ENCODE measurements around the gene RNFT2.
"Not testable (repeated sequence)": the region's sequence is repeated elsewhere in the genome, so short reads cannot be mapped to it uniquely, and the experiment has no call there.

The RNFT2 gene

GRCh38 chr12:116710370-116711150, 27.6 kb upstream of the RNFT2 start:
- no peak for DNase-seq (ENCODE audit: low read depth in 2 of 2)

- DNase-seq (ENCODE audit: low read depth in 2 of 2), result no peak
These were observed 25.4 kb upstream of the RNFT2 start for GRCh38 chr12:116712458-116713303.

- no peak for DNase-seq (ENCODE audit: low read depth in 2 of 2)
These were observed 24.6 kb upstream of the RNFT2 start for GRCh38 chr12:116713527-116713926.

- no peak for DNase-seq (ENCODE audit: low read depth in 2 of 2)
These were observed 23.9 kb upstream of the RNFT2 start for GRCh38 chr12:116714175-116714574.

- DNase-seq (ENCODE audit: low read depth in 2 of 2), result no peak
These were observed 20.4 kb upstream of the RNFT2 start for GRCh38 chr12:116717466-116718437.

GRCh38 chr12:116718655-116719454, 19.3 kb upstream of the RNFT2 start:
- no peak for DNase-seq (ENCODE audit: low read depth in 2 of 2)

GRCh38 chr12:116719731-116720528, 18.2 kb upstream of the RNFT2 start:
- no peak for DNase-seq (ENCODE audit: low read depth in 2 of 2)

- DNase-seq (ENCODE audit: low read depth in 2 of 2), result no peak
These were observed 15.9 kb upstream of the RNFT2 start for GRCh38 chr12:116722245-116722644.

- DNase-seq (ENCODE audit: low read depth in 2 of 2), result no peak
These were observed 11.4 kb upstream of the RNFT2 start for GRCh38 chr12:116726694-116727093.

- DNase-seq (ENCODE audit: low read depth in 2 of 2), result no peak
These were observed 10.9 kb upstream of the RNFT2 start for GRCh38 chr12:116727261-116727660.

GRCh38 chr12:116727891-116728290, 10.2 kb upstream of the RNFT2 start:
- DNase-seq (ENCODE audit: low read depth in 2 of 2), result no peak

- no peak for DNase-seq (ENCODE audit: low read depth in 2 of 2)
These were observed 6.3 kb upstream of the RNFT2 start for GRCh38 chr12:116731801-116732200.

GRCh38 chr12:116734156-116734768, 3.9 kb upstream of the RNFT2 start:
- DNase-seq (ENCODE audit: low read depth in 2 of 2), result no peak

- no peak for DNase-seq (ENCODE audit: low read depth in 2 of 2)
These were observed 3.0 kb upstream of the RNFT2 start for GRCh38 chr12:116735084-116735483.

GRCh38 chr12:116735951-116736599, 2.0 kb upstream of the RNFT2 start:
- DNase-seq (ENCODE audit: low read depth in 2 of 2), result no peak

GRCh38 chr12:116736962-116737773, 947 bp upstream of the RNFT2 start:
- no peak for DNase-seq (ENCODE audit: low read depth in 2 of 2)

- no peak for DNase-seq (ENCODE audit: low read depth in 2 of 2)
These were observed 1.3 kb downstream of the RNFT2 start for GRCh38 chr12:116739381-116739887.

GRCh38 chr12:116742787-116743186, 4.7 kb downstream of the RNFT2 start:
- DNase-seq (ENCODE audit: low read depth in 2 of 2), result not testable (repeated sequence)
